ENCODE data around the gene MBNL2. TPM values are rescaled to one million over a fixed set of nuclear protein-coding genes. Genes with fewer than 3 reads are reported as not detected.

Gene MBNL2
- total and polyA plus RNA-seq, 2 experiments from 2014 or later, result 46.7 to 79.5 TPM

DNA sequence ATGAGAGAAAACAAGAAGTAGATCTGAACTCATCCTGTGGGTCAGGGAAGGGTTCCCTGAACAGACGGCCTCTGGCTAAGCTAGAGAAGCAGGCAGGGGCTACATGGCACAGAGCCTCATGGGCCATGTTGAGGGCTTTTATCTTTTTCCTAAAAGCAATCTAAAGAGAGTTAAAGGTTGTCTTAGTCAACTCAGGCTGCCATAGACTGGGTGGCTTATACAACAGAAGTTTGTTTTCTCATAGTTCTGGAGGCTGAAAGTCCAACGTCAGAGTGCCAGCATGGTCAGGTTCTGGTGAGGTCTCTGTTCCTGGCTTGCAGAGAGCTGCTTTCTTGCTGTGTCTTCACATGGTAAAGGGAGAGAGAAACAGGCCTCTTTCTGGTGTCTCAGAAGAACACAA lies 2.9 kb upstream of the MBNL2 start:
- no peak for DNase-seq
- Histone ChIP-seq H3K36me3 (ENCODE audit: low read depth) (no peaks in the 10 kb centered on the region), H3K9ac (no peak overlapping the region), H3F3A (ENCODE audit: insufficient read depth) (peaks cover 20% of the 10 kb centered on the region), H3K27ac (no peak overlapping the region), H3K4me3 (no peak overlapping the region), H4K20me1 (ENCODE audit: insufficient read depth) (no peaks in the 10 kb centered on the region), H3K79me2 (ENCODE audit: insufficient read depth) (peaks cover 19% of the 10 kb centered on the region), H3K4me2 (ENCODE audit: unreplicated experiment) (no peak overlapping the region), H3K27me3 (replicated peaks; ENCODE audit: insufficient read depth) (no peaks in the 10 kb centered on the region), H3K9me3 (ENCODE audit: low read depth) (no peaks in the 10 kb centered on the region), H3K4me1 (ENCODE audit: insufficient read depth) (no peaks in the 10 kb centered on the region), H2AFZ (no peak overlapping the region), H3K9me2 (ENCODE audit: insufficient read depth) (no peaks in the 10 kb centered on the region)
- TF ChIP-seq EZH2phosphoT487 (IDR thresholded peaks at IDR 0.05; ENCODE audit: insufficient read depth, low read depth), result no peak
- no peak for TF ChIP-seq EZH2 (IDR thresholded peaks at IDR 0.05; ENCODE audit: insufficient read depth, poor library complexity, severe bottlenecking)
- WGBS, 2 experiments (ENCODE audit: low coverage in 1 of 2, low lambda C conversion rate in 2 of 2, missing lambda C conversion rate in 2 of 2), result 68 to 86% methylated on average over 2 of the region's 2 CpGs
- in situ Hi-C loops (cut with MboI), result no loop called here

GRCh38 chr13:97220151-97220900 lies 1.8 kb upstream of the MBNL2 start:
- H3K9me2 ChIP-seq (ENCODE audit: insufficient read depth), result no peaks in the 10 kb centered on the region
- H3K27me3 ChIP-seq (replicated peaks; ENCODE audit: insufficient read depth), result no peaks in the 10 kb centered on the region
- H3K27ac ChIP-seq, result no peak overlapping the region
- 57 to 64% methylated on average over 3 of the region's 3 CpGs for WGBS, 2 experiments (ENCODE audit: low coverage in 1 of 2, low lambda C conversion rate in 2 of 2, missing lambda C conversion rate in 2 of 2)
- H3K4me1 ChIP-seq (ENCODE audit: insufficient read depth), result peaks cover 7% of the 10 kb centered on the region
- H3K4me2 ChIP-seq (ENCODE audit: unreplicated experiment), result no peak overlapping the region
- no peak for TF ChIP-seq EZH2phosphoT487 (IDR thresholded peaks at IDR 0.05; ENCODE audit: insufficient read depth, low read depth)
- TF ChIP-seq EZH2 (IDR thresholded peaks at IDR 0.05; ENCODE audit: insufficient read depth, poor library complexity, severe bottlenecking), result no peak
- H3K4me3 ChIP-seq, result no peak overlapping the region
- H3K9me3 ChIP-seq (ENCODE audit: low read depth), result no peaks in the 10 kb centered on the region
- no peaks in the 10 kb centered on the region for H4K20me1 ChIP-seq (ENCODE audit: insufficient read depth)
- peaks cover 31% of the 10 kb centered on the region for H3F3A ChIP-seq (ENCODE audit: insufficient read depth)
- no peak overlapping the region for H2AFZ ChIP-seq
- no peak for DNase-seq
- in situ Hi-C loops (cut with MboI), result no loop called here
- H3K9ac ChIP-seq, result no peak overlapping the region
- H3K79me2 ChIP-seq (ENCODE audit: insufficient read depth), result peaks cover 30% of the 10 kb centered on the region
- no peaks in the 10 kb centered on the region for H3K36me3 ChIP-seq (ENCODE audit: low read depth)

DNA sequence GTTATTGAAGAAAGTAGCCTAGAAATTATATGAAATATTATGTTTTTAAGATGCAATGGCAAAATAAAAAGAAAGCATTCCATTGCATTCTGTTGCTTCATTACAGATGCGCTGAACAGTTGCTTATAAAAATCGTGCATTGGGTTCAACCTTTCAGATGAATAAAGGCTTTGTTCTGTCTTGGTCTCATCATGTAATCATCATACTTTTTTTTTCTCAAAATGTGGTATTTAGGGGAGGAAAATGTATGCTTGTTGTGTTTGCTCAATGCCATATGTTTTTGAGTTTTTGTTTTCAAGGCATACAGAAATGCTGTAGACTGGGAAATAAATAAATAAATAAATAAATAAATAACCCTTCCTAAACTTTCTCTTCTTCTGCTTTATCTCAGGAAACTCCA lies 1.1 kb upstream of the MBNL2 start:
- Histone ChIP-seq H4K20me1 (ENCODE audit: insufficient read depth) (no peaks in the 10 kb centered on the region), H3K79me2 (ENCODE audit: insufficient read depth) (peaks cover 37% of the 10 kb centered on the region), H3K9ac (no peak overlapping the region), H3K4me3 (no peak overlapping the region), H3K4me2 (ENCODE audit: unreplicated experiment) (no peak overlapping the region), H3K36me3 (ENCODE audit: low read depth) (no peaks in the 10 kb centered on the region), H3K27ac (no peak overlapping the region), H3K9me3 (ENCODE audit: low read depth) (no peaks in the 10 kb centered on the region), H3K27me3 (replicated peaks; ENCODE audit: insufficient read depth) (no peaks in the 10 kb centered on the region), H3K4me1 (ENCODE audit: insufficient read depth) (peaks cover 15% of the 10 kb centered on the region), H2AFZ (no peak overlapping the region), H3F3A (ENCODE audit: insufficient read depth) (peaks cover 34% of the 10 kb centered on the region), H3K9me2 (ENCODE audit: insufficient read depth) (no peaks in the 10 kb centered on the region)
- DNase-seq, result no peak
- in situ Hi-C loops (cut with MboI), result no loop called here
- TF ChIP-seq EZH2phosphoT487 (IDR thresholded peaks at IDR 0.05; ENCODE audit: insufficient read depth, low read depth), result no peak
- no peak for TF ChIP-seq EZH2 (IDR thresholded peaks at IDR 0.05; ENCODE audit: insufficient read depth, poor library complexity, severe bottlenecking)
- whole genome bisulfite sequencing, 2 experiments (ENCODE audit: low coverage in 1 of 2, low lambda C conversion rate in 2 of 2, missing lambda C conversion rate in 2 of 2), result 94 to 98% methylated on average over 2 of the region's 2 CpGs

DNA sequence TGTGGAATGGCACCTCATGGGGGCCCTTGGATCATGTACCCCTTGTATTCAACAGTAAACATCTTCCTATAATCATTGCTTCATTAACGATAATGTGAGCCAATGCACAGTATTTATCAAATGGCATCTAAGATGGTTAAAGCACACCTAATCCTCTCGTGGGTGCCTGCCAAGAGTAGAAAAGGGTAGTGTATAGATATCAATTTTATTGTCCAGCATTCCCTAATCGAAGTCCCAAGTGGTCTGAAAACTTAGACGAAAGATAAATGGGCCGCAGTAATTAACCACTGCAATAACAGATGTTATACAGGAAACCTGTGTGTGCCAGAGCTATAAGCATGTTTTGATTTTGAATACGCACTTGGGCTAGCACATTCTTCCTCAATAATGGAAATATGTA lies 667 bp upstream of the MBNL2 start:
- Histone ChIP-seq H3K9me3 (ENCODE audit: low read depth) (no peaks in the 10 kb centered on the region), H4K20me1 (ENCODE audit: insufficient read depth) (no peaks in the 10 kb centered on the region), H3K9ac (no peak overlapping the region), H3K36me3 (ENCODE audit: low read depth) (no peaks in the 10 kb centered on the region), H3K4me2 (ENCODE audit: unreplicated experiment) (no peak overlapping the region), H3K9me2 (ENCODE audit: insufficient read depth) (no peaks in the 10 kb centered on the region), H3K79me2 (ENCODE audit: insufficient read depth) (peaks cover 41% of the 10 kb centered on the region), H3F3A (ENCODE audit: insufficient read depth) (peaks cover 34% of the 10 kb centered on the region), H3K27ac (no peak overlapping the region), H2AFZ (peak overlapping the region; percentile 64; the same call in 1 of the 2 replicates), H3K27me3 (replicated peaks; ENCODE audit: insufficient read depth) (no peaks in the 10 kb centered on the region), H3K4me1 (ENCODE audit: insufficient read depth) (peaks cover 19% of the 10 kb centered on the region), H3K4me3 (peak overlapping the region; percentile 91)
- in situ Hi-C loops (cut with MboI), result no loop called here
- TF ChIP-seq EZH2phosphoT487 (IDR thresholded peaks at IDR 0.05; ENCODE audit: insufficient read depth, low read depth), result no peak
- TF ChIP-seq EZH2 (IDR thresholded peaks at IDR 0.05; ENCODE audit: insufficient read depth, poor library complexity, severe bottlenecking), result no peak
- DNase-seq, result no peak
- 42 to 44% methylated on average over 6 of the region's 6 CpGs for WGBS, 2 experiments (ENCODE audit: low coverage in 1 of 2, low lambda C conversion rate in 2 of 2, missing lambda C conversion rate in 2 of 2)
